Brain microvascular endothelial cell (primary cell): ENCODE data around the gene HDGFL2.
A peak's percentile ranks its signal among the peaks of the same experiment; 100 is the strongest.
"Not testable (repeated sequence)": the region's sequence is repeated elsewhere in the genome, so short reads cannot be mapped to it uniquely, and the experiment has no call there.

ENCODE experiments used
- DNase-seq: peaks from one replicate; pipeline ENCODE4 v3.0.0-alpha.2; 2020
- H3K27ac ChIP-seq: fragments of 250-450 bp; sonication (Bioruptor Pico); 2 replicates; pipeline ENCODE4 v1.5.1; 2020; ENCODE audit warnings: mild to moderate bottlenecking, moderate library complexity
- H3K27me3 ChIP-seq: fragments of 250-450 bp; sonication (Bioruptor Pico); replicated peaks from 2 replicates; pipeline ENCODE4 v1.5.1; 2020; ENCODE audit warnings: mild to moderate bottlenecking
- H3K36me3 ChIP-seq: fragments of 250-450 bp; sonication (Bioruptor Pico); replicated peaks from 2 replicates; pipeline ENCODE4 v1.5.1; 2020; ENCODE audit warnings: mild to moderate bottlenecking
- H3K4me3 ChIP-seq: 2 replicates; pipeline ENCODE4 v1.5.1; 2011; ENCODE audit warnings: low read depth, mild to moderate bottlenecking, control low read depth, low read length, moderate library complexity
- in situ Hi-C: cut with HindIII; loops from 2 replicates; pipeline ENCODE4 v1.10.0; 2017; ENCODE audit warnings: low sequenced_read_pairs, low pct_ligation_motif_present
- TF ChIP-seq, protein P1 (sequence below): IDR thresholded peaks from 2 replicates; pipeline ENCODE4 v1.5.1; 2011; ENCODE audit warnings: low read depth, mild to moderate bottlenecking, moderate library complexity, low read length, control low read depth, inconsistent platforms; ENCODE audit errors: missing control alignments

Gene HDGFL2

DNA sequence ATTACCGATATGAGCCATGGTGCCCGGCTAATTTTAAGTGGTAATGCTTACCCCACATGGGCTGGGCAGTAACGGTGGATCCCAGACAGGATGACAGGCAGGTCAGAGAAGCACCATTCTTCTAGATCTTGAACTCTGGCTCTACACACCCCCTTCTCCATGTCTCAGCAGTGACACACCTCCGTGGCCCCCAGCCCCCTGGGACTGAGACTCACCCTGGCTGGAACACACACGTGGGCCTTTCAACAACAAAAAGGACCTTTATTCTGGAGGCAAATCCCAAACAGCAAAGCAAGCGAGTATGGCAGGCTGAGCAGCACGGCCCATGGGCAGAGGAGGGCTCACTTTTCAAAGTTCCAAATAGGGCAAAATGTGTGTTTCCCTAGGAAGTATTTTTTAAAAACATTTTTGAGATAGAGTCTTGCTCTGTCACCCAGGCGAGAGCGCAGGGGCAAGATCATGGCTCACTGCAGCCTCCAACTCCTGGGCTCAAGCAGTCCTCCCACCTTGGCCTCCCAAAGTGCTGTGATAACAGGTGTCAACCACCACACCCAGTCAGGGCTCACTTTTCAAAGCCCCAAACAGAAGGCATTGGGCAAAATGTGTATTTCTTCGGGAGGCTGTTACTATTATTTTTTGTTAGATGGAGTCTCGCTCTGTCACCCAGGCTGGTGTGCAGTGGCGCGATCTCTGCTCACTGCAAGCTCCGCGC lies 50.4 kb downstream of the HDGFL2 start:
- TF ChIP-seq, protein P1, sequence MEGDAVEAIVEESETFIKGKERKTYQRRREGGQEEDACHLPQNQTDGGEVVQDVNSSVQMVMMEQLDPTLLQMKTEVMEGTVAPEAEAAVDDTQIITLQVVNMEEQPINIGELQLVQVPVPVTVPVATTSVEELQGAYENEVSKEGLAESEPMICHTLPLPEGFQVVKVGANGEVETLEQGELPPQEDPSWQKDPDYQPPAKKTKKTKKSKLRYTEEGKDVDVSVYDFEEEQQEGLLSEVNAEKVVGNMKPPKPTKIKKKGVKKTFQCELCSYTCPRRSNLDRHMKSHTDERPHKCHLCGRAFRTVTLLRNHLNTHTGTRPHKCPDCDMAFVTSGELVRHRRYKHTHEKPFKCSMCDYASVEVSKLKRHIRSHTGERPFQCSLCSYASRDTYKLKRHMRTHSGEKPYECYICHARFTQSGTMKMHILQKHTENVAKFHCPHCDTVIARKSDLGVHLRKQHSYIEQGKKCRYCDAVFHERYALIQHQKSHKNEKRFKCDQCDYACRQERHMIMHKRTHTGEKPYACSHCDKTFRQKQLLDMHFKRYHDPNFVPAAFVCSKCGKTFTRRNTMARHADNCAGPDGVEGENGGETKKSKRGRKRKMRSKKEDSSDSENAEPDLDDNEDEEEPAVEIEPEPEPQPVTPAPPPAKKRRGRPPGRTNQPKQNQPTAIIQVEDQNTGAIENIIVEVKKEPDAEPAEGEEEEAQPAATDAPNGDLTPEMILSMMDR, result no peak
- in situ Hi-C loops, result no loop called here

DNA sequence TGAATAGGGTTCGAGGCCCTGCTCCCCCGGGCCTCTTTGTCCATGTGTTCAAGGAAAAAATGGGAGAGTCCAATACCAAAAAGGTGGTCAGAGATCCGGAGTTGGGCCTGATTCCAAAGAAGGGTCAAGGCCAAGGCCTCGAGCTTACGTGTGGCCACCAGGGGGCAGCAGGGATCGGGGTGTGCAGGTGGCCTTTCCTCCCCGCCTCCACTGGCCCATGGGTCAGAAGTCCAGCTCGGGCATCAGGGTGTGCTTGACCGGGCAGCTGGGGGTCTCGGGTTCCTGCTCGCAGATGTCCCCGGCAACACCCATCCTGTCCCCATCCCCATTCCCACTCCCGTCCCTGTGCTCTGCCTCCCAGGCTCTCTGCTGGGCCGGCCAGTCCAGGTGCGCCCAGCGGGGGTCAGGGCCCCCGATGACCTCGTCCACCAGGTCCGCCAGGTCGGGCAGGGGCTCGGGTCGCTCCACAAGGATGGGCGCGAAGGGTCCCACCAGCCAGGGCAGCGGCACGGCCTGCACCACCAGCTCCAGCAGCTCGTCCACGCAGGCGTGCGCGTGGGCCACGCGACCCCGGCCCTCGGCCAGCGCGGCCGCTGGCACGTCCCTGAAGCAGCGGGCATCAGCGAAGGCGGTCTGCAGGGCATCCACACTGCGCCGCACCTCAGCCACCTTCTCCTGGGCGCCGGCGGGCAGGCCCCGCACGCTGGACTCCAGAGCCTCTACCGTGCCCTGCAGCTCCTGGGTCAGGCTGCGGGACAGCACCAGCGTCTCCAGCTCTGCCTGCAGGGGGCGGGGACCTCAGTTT lies 51.4 kb downstream of the HDGFL2 start:
- Histone ChIP-seq H3K36me3 (no peaks in the 10 kb centered on the region), H3K4me3 (no peak overlapping the region), H3K27me3 (no peaks in the 10 kb centered on the region), H3K27ac (no peak overlapping the region)
- in situ Hi-C loops, result no loop called here
- no peak for DNase-seq
- TF ChIP-seq, protein P1, result peak; percentile 86

More for the DNA sequence above, 50.4 kb downstream of the HDGFL2 start:
- DNase-seq, result no peak
- H3K4me3 ChIP-seq, result no peak overlapping the region
- no peaks in the 10 kb centered on the region for H3K27me3 ChIP-seq
- H3K36me3 ChIP-seq, result no peaks in the 10 kb centered on the region
- H3K27ac ChIP-seq, result no peak overlapping the region

DNA sequence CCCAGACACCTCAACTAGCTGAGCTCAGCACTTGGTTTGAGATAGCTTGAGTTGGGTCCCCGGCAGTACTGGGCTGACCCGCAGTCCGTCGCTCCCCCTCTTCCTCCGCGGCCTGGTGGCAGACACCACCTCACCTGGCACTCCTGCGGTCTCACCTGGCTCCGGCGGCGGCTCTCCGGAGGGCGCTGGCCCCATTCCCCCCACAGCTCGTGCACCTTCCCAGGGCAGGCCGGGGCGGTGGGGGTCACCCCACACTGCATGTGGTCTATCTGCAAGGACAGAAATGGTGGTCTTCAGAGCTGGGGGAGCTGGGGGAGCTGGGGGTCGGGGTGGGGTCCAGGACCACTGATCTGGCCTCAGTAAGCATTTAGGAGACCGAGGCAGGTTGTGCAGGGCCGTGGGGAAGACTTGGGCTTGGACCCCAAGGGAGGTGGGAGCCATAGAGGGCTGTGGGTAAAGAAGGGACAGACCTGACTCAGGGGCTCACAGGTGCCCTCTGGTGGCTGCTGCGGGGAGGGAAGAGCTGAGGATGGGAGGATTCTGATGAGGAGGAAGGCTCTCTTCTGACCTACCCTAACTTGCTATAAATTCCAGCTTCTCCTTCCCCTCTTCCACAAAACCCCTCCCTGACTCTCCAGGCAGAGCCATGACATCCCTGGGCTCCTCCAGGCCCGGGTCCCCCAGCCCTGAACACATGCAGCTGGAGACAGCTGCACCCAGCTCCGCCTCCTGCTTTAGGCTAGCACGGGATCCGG lies 52.9 kb downstream of the HDGFL2 start:
- TF ChIP-seq, protein P1, result peak; percentile 89
- Histone ChIP-seq H3K27ac (no peak overlapping the region), H3K27me3 (no peaks in the 10 kb centered on the region), H3K36me3 (no peaks in the 10 kb centered on the region), H3K4me3 (no peak overlapping the region)
- DNase-seq, result peak; percentile 28
- in situ Hi-C loops, result no loop called here

DNA sequence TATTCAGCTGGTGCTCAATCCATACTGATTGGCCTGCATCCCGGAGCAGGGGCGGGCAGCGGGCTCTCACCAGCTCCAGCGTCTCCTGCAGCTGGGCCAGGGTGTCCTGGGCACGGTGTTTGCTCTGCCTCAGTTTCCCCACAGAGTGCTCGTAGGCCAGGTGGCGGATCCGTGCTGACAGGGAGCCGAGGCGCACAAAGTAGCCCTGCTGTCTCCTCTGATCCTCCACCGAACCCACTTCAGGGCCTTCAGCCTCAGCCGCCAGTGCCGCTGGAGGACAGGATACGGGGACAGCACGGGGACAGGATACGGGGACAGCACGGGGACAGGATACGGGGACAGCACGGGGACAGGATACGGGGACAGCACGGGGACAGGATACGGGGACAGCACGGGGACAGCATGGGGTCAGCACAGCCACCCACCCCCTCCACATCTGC lies 53.5 kb downstream of the HDGFL2 start:
- in situ Hi-C loops, result no loop called here
- TF ChIP-seq, protein P1, result no peak
- Histone ChIP-seq H3K36me3 (no peaks in the 10 kb centered on the region), H3K27ac (no peak overlapping the region), H3K4me3 (no peak overlapping the region), H3K27me3 (no peaks in the 10 kb centered on the region)
- no peak for DNase-seq

DNA sequence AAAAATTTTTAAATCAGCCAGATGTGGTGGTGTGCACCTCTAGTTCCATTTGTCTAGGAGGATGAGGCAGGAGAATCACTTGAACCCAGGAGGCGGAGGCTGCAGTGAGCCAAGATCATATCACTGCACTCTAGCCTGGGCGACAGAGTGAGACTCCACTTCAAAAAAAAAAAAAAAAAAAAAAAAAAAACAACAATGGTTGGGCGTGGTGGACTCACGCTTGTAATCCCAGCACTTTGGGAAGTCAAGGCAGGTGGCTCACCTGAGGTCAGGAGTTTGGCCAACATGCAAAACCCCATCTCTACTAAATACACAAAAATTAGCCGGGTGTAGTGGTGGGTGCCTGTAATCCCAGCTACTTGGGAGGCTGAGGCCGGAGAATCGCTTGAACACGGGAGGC lies 55.3 kb downstream of the HDGFL2 start:
- in situ Hi-C loops, H3K36me3 ChIP-seq, H3K27me3 ChIP-seq, H3K4me3 ChIP-seq, DNase-seq, H3K27ac ChIP-seq: not testable (repeated sequence)

DNA sequence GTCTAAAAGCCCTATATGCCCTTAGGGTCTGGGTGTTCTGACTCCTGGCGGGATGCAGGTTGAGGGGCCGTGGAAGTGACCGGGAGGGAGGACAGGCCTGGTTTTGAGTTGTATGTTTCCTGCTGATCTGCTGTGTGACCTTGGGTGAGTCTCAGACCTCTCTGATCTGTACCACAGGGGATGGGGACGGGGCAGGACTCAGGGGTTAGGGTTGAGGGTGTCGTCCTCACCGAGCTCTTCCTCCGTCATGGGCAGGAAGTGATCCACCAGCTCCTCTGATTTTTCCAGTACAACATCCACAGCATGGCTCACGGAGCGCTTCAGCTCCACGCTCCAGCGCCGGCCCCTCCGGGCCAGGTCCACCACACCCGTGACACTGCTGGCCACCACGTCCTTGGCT lies 56.7 kb downstream of the HDGFL2 start:
- H3K36me3 ChIP-seq, result no peaks in the 10 kb centered on the region
- no peaks in the 10 kb centered on the region for H3K27me3 ChIP-seq
- H3K27ac ChIP-seq, result no peak overlapping the region
- in situ Hi-C loops, result no loop called here
- no peak overlapping the region for H3K4me3 ChIP-seq
- TF ChIP-seq, protein P1, result no peak
- no peak for DNase-seq
